ENCODE results near the gene BMPR2.

- TF ChIP-seq CTCF (IDR thresholded peaks at IDR 0.05) (no peak), POLR2A (IDR thresholded peaks at IDR 0.05) (no peak)
Measured at GRCh38 chr2:202574541-202574940, 198.4 kb downstream of the BMPR2 start.

Data from vagina (tissue), 2 donors.